ENCODE measurements around the gene NKAIN1. TPM values are rescaled to one million over a fixed set of nuclear protein-coding genes. Genes with fewer than 3 reads are reported as not detected.

Gene NKAIN1
- total RNA-seq, 4 donors from 2014 or later: 1.4 to 4.6 (median 4.0) TPM

- intact Hi-C loops (cut with DNase I; ENCODE audit: low total_unique reads) (no loop called here), in situ Hi-C loops (cut with MboI; ENCODE audit: low sequenced_read_pairs in 4 of 4) (no loop called here)
- TF ChIP-seq POLR2A (IDR thresholded peaks at IDR 0.05): no peak
- no peak for TF ChIP-seq CTCF (IDR thresholded peaks at IDR 0.05 in 4 of 5, conservative IDR thresholded peaks at IDR 0.05 in 1 of 5)
- Histone ChIP-seq H3K4me3 (no peak overlapping the region), H3K9me3 (no peaks in the 10 kb centered on the region), H3K4me1 (no peaks in the 10 kb centered on the region), H3K36me3 (no peaks in the 10 kb centered on the region), H3K27ac (no peak overlapping the region), H3K27me3 (no peaks in the 10 kb centered on the region)
- ATAC-seq (no peak), DNase-seq (no peak)
These were observed 36.5 kb downstream of the NKAIN1 start for GRCh38 chr1:31203215-31203614.

- H3K9me3 ChIP-seq: no peaks in the 10 kb centered on the region
- no peaks in the 10 kb centered on the region for H3K4me1 ChIP-seq
- H3K4me3 ChIP-seq: no peak overlapping the region
- ATAC-seq: no peak
- no peaks in the 10 kb centered on the region for H3K36me3 ChIP-seq
- intact Hi-C loops (cut with DNase I; ENCODE audit: low total_unique reads) (no loop called here), in situ Hi-C loops (cut with MboI; ENCODE audit: low sequenced_read_pairs in 4 of 4) (no loop called here)
- TF ChIP-seq POLR2A (IDR thresholded peaks at IDR 0.05) (no peak), CTCF (IDR thresholded peaks at IDR 0.05 in 4 of 5, conservative IDR thresholded peaks at IDR 0.05 in 1 of 5) (no peak)
- no peaks in the 10 kb centered on the region for H3K27me3 ChIP-seq
- H3K27ac ChIP-seq: no peak overlapping the region
- DNase-seq: no peak
These were observed 37.7 kb downstream of the NKAIN1 start for GRCh38 chr1:31201931-31202360.

GRCh38 chr1:31199949-31200348 lies 39.7 kb downstream of the NKAIN1 start:
- H3K27ac ChIP-seq: no peak overlapping the region
- ATAC-seq (no peak), DNase-seq (no peak)
- H3K4me3 ChIP-seq: no peak overlapping the region
- no peaks in the 10 kb centered on the region for H3K9me3 ChIP-seq
- intact Hi-C loops (cut with DNase I; ENCODE audit: low total_unique reads): no loop called here
- no peaks in the 10 kb centered on the region for H3K36me3 ChIP-seq
- in situ Hi-C loops (cut with MboI; ENCODE audit: low sequenced_read_pairs in 4 of 4): loop anchor here in 3 of 4 donors (25.0 kb wide), 1 partner anchor 337 kb away; no protein-coding TSS in a partner anchor
- H3K27me3 ChIP-seq: no peaks in the 10 kb centered on the region
- H3K4me1 ChIP-seq: no peaks in the 10 kb centered on the region
- no peak for TF ChIP-seq CTCF (IDR thresholded peaks at IDR 0.05 in 4 of 5, conservative IDR thresholded peaks at IDR 0.05 in 1 of 5)
- TF ChIP-seq POLR2A (IDR thresholded peaks at IDR 0.05): no peak

GRCh38 chr1:31199236-31199790 lies 40.4 kb downstream of the NKAIN1 start:
- ATAC-seq (no peak), DNase-seq (no peak)
- in situ Hi-C loops (cut with MboI; ENCODE audit: low sequenced_read_pairs in 4 of 4): loop anchor here in 3 of 4 donors (25.0 kb wide), 1 partner anchor 338 kb away; no protein-coding TSS in a partner anchor
- H3K36me3 ChIP-seq: no peaks in the 10 kb centered on the region
- no peaks in the 10 kb centered on the region for H3K27me3 ChIP-seq
- no peak for TF ChIP-seq CTCF (IDR thresholded peaks at IDR 0.05 in 4 of 5, conservative IDR thresholded peaks at IDR 0.05 in 1 of 5)
- TF ChIP-seq POLR2A (IDR thresholded peaks at IDR 0.05): no peak
- no peak overlapping the region for H3K4me3 ChIP-seq
- no peaks in the 10 kb centered on the region for H3K4me1 ChIP-seq
- no peaks in the 10 kb centered on the region for H3K9me3 ChIP-seq
- intact Hi-C loops (cut with DNase I; ENCODE audit: low total_unique reads): no loop called here
- H3K27ac ChIP-seq: no peak overlapping the region

- ATAC-seq: no peak
- intact Hi-C loops (cut with DNase I; ENCODE audit: low total_unique reads): no loop called here
- in situ Hi-C loops (cut with MboI; ENCODE audit: low sequenced_read_pairs in 4 of 4): loop anchor here in 3 of 4 donors (25.0 kb wide), 1 partner anchor 339 kb away; no protein-coding TSS in a partner anchor
- Histone ChIP-seq H3K27me3 (no peaks in the 10 kb centered on the region), H3K27ac (no peak overlapping the region), H3K4me1 (no peaks in the 10 kb centered on the region), H3K9me3 (no peaks in the 10 kb centered on the region), H3K4me3 (no peak overlapping the region), H3K36me3 (no peaks in the 10 kb centered on the region)
- TF ChIP-seq CTCF (IDR thresholded peaks at IDR 0.05 in 4 of 5, conservative IDR thresholded peaks at IDR 0.05 in 1 of 5) (no peak), POLR2A (IDR thresholded peaks at IDR 0.05) (no peak)
- DNase-seq: no peak
These were observed 41.1 kb downstream of the NKAIN1 start for GRCh38 chr1:31198600-31198999.

Measured in gastrocnemius medialis (tissue), 4 donors.